ENCODE data around the gene MYOM1.

Gene MYOM1

DNA sequence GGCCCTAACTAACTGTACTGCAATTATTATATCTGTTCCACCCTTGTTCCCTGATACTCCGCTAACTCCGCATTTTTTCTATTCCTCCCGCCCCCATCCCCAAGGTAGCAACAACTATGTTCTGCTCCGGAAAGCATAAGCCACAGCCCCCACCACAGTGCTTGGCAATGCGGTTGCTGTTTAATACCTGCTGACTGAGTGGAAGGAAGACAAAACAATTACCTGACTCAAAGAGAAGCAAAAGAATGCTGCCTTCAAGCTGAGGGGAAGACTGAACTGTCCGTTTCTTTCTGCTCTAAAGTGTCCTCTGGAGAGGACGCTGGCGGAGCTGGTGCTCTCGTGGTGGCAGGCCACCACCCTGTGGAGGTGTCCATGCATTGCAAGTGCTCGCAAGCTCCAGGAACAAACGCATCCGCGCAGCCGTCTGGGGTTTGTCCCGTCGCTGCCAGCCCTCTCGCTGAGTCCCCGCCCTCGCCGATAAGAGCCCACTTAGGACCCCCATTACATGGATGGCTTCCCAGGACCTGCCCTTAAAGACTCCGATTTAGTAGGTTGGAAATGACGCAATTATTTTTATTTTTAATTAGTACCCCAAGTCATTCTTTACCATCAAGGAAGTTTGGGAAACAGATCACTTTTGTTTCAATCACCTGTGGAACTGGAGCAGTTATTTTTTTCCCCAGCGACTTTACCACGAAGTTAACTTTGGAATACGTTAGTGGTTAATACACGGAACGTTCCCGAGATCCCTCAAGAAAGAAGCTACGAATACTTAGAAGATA is 26.3 kb upstream of the MYOM1 start:
- H3K4me3 Mint-ChIP-seq: peak overlapping the region; percentile 88
- H3K9me3 Mint-ChIP-seq: peaks cover 12% of the 10 kb centered on the region
- H3K36me3 Mint-ChIP-seq (ENCODE audit: low read depth): peaks cover 38% of the 10 kb centered on the region
- peak; percentile 84 for DNase-seq (ENCODE audit: low spot score)
- peaks cover 2% of the 10 kb centered on the region for H3K27me3 Mint-ChIP-seq (ENCODE audit: low read depth)
- peaks cover 26% of the 10 kb centered on the region for H3K4me1 Mint-ChIP-seq (ENCODE audit: low read depth)
- H3K27ac Mint-ChIP-seq: peak overlapping the region; percentile 99

DNA sequence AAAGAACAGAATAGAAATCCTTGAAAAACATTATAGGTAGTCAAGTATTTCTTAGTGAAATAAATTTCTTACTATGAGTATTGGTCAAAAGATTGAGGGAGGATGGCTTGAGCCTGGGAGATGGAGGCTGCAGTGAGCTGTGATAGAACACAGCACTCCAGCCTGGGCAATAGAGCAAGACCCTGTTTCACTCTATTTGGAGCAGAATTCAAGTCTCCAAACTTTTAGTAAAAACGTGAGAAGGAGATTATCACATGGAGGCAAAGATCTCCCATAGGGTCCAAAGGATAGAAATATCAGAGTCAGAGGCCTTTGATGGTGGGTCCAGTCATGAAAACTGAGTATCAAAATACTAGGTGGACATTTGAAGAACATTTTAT is 25.4 kb upstream of the MYOM1 start:
- Mint-ChIP-seq H3K4me3 (peak overlapping the region; percentile 88), H3K27me3 (ENCODE audit: low read depth) (peaks cover 2% of the 10 kb centered on the region), H3K36me3 (ENCODE audit: low read depth) (peaks cover 39% of the 10 kb centered on the region), H3K27ac (peak overlapping the region; percentile 41), H3K4me1 (ENCODE audit: low read depth) (peaks cover 21% of the 10 kb centered on the region), H3K9me3 (peaks cover 21% of the 10 kb centered on the region)
- DNase-seq (ENCODE audit: low spot score): no peak

DNA sequence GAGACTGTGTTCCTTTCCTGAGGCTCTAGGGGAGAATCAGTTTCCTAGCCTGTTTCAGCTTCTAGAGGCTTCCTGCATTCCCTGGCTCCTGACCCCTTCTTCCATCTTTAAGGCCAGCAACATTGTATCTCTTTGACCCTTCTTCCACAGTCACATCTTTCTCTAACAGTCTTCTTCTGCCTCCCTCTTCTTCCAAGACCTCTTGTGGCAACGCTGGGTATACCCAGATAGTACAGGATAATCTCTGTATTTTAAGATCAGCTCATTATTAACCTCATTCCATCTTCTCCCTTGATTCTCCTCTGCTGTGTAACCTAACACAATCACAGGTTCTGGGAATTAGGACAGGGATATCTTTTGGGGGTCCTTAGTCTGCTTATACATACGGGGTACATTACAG is 19.0 kb upstream of the MYOM1 start:
- Mint-ChIP-seq H3K27ac (no peak overlapping the region), H3K9me3 (peaks cover 21% of the 10 kb centered on the region), H3K4me1 (ENCODE audit: low read depth) (peaks cover 1% of the 10 kb centered on the region), H3K36me3 (ENCODE audit: low read depth) (peaks cover 20% of the 10 kb centered on the region), H3K27me3 (ENCODE audit: low read depth) (no peaks in the 10 kb centered on the region), H3K4me3 (no peak overlapping the region)
- no peak for DNase-seq (ENCODE audit: low spot score)

DNA sequence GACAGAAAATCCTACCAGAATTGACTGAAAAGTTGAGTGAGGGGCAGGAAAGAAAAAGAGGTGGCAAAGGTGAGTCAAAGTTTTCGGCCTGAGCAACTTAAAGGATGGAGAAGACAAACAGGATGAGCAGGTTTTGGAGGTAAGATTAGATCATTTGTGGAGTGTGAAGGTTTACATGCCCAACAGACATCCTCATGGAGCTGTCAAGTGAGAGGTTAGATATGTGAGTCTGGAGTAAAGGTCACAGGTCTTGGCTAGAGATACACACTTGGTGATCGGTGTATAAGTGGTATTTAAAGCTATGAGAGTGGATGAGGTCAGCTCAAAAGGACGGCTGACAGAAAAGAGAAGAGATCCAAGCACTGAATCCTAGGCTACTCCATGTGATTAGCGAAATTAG is 16.7 kb upstream of the MYOM1 start:
- peaks cover 11% of the 10 kb centered on the region for H3K9me3 Mint-ChIP-seq
- H3K27ac Mint-ChIP-seq: no peak overlapping the region
- H3K4me3 Mint-ChIP-seq: no peak overlapping the region
- no peaks in the 10 kb centered on the region for H3K27me3 Mint-ChIP-seq (ENCODE audit: low read depth)
- H3K36me3 Mint-ChIP-seq (ENCODE audit: low read depth): peaks cover 11% of the 10 kb centered on the region
- H3K4me1 Mint-ChIP-seq (ENCODE audit: low read depth): peaks cover 1% of the 10 kb centered on the region
- no peak for DNase-seq (ENCODE audit: low spot score)

DNA sequence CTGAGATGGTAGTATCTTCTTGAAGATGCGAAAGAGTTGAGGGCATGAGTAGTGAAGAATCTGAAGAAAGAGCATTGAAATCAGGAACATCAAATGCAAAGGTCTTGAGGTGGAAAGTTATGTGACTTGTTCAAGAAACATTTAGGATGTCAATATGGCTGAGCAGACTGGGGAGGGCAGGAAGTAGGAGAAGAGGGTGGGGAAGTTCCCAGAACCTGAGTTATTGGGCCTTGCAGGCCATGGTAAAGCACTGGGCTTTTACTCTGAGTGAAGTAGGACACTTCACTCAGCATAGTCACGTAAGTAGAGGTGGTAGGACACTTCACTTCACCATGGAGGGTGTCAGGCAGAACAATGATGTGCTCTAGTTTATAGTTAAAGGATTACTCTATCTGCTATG is 16.1 kb upstream of the MYOM1 start:
- Mint-ChIP-seq H3K27me3 (ENCODE audit: low read depth) (no peaks in the 10 kb centered on the region), H3K9me3 (peaks cover 7% of the 10 kb centered on the region), H3K4me3 (no peak overlapping the region), H3K4me1 (ENCODE audit: low read depth) (peaks cover 1% of the 10 kb centered on the region), H3K36me3 (ENCODE audit: low read depth) (peaks cover 7% of the 10 kb centered on the region), H3K27ac (no peak overlapping the region)
- DNase-seq (ENCODE audit: low spot score): no peak

DNA sequence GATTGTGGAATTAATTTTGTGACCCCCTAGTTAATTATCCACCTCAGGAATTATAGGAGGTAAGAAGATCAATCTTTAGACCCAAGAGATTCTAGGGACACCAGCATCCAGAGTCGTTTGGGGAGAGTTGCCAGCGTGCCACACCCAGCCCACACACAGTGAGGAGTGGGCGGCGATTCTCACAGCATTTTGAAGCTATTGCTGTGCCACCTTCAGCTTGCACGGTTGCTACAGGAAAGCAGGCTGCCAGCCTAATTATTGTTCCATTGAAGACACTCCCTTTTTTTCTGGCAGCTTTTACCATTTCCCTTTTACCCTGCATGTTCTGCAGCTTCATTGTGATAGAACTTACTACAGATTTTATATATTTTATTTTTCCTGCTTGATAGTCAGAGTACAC is 14.7 kb upstream of the MYOM1 start:
- H3K27ac Mint-ChIP-seq: no peak overlapping the region
- H3K4me3 Mint-ChIP-seq: no peak overlapping the region
- no peaks in the 10 kb centered on the region for H3K27me3 Mint-ChIP-seq (ENCODE audit: low read depth)
- peaks cover 1% of the 10 kb centered on the region for H3K4me1 Mint-ChIP-seq (ENCODE audit: low read depth)
- peaks cover 2% of the 10 kb centered on the region for H3K36me3 Mint-ChIP-seq (ENCODE audit: low read depth)
- DNase-seq (ENCODE audit: low spot score): no peak
- no peaks in the 10 kb centered on the region for H3K9me3 Mint-ChIP-seq

DNA sequence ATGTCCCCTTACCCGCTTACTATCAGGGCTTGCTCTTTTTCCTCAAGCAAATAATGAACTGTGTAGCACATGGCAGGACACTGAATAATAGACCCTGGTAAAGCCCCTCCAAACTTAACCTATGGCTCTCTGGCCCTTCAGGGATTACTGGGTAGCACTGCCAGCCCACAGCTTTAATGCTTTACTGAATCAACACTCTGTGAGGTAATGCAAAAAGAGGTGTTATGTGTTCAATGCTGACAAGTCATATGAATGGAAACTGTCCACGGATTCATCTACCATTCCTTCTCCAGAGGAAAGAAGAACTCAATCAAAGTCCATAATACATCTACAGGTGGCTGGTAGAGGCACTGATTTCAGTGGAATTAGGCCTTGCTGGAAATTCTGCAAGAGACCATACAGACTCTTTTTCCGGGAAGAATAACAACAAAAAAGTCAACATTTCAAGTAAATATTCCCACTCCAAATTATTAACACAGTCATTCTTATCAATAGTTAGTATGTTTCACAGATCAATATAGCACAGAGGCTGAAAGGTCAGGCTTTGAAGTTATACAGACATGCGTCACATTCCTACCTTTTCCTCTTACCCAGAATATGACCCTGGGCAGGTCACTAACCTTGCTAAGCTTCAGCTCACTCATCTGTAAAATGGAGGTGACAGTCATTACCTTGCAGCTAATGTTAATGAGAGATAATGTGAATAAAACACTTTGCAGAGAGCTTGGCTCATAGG is 13.8 kb upstream of the MYOM1 start:
- DNase-seq (ENCODE audit: low spot score): no peak
- H3K4me1 Mint-ChIP-seq (ENCODE audit: low read depth): peaks cover 2% of the 10 kb centered on the region

DNA sequence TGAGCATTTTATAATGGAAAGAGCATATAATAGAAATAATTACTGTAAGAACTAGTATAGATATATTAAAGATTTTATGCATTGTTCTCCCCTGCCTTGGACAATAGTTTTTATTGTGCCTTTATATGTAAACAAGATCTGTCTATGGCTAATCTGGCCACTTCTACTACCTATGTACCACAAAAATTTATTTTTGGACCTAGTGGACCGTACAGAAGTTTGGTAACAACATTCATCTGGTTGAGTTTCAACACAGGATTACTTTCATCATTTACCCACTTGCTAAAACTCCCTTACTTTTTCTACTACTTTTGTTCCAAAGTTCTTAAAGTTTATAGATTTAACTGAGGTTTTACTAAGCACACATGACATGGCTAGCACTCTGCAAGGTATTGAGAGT is 13.2 kb upstream of the MYOM1 start:
- Mint-ChIP-seq H3K4me1 (ENCODE audit: low read depth) (peaks cover 3% of the 10 kb centered on the region), H3K27me3 (ENCODE audit: low read depth) (peaks cover 3% of the 10 kb centered on the region), H3K9me3 (no peaks in the 10 kb centered on the region), H3K4me3 (no peak overlapping the region), H3K27ac (no peak overlapping the region), H3K36me3 (ENCODE audit: low read depth) (no peaks in the 10 kb centered on the region)
- no peak for DNase-seq (ENCODE audit: low spot score)

More for the DNA sequence above, 13.8 kb upstream of the MYOM1 start:
- no peaks in the 10 kb centered on the region for H3K36me3 Mint-ChIP-seq (ENCODE audit: low read depth)
- H3K27ac Mint-ChIP-seq: no peak overlapping the region
- H3K27me3 Mint-ChIP-seq (ENCODE audit: low read depth): peaks cover under 1% of the 10 kb centered on the region
- no peaks in the 10 kb centered on the region for H3K9me3 Mint-ChIP-seq
- no peak overlapping the region for H3K4me3 Mint-ChIP-seq

DNA sequence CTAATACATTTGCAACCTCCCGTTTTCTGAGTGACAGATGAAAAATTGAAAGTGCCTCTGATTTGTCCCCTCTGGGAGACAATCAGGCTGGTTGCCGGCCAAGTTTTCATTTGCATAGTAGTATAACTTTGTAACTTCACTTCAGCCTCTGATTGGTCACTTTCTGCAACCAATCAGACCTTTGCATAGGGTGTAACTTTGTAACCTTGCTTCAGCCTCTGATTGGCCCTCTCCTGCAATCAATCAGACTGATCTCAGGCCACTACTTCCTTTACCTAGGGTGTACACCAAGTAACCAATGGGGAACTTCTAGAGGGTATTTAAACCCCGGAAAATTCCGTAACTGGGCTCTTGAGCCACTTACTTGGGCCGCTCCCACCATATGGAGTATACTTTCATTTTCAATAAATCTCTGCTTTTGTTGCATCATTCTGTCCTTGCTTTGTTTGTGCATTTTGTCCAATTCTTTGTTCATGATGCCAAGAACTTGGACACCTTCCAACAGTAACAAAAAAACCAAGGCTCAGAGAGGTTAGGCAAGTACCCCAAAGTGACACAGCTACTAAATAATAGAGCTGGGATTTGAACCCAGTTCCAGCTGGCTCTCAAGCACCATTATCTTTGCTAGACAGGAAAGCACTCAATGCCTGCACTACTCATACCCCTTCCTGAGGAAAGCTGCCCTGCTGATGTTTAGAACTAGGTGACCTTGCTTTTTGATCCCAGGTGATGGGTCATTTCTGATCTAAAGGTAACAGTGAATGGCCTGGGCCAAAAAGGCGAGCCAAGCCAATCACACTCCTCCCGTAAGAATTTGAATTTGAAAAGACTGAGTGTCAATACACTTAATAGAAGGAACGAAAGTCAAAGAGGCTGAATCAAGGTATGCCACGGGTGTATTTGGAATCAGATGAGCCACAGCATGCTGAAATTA is 10.9 kb upstream of the MYOM1 start:
- DNase-seq (ENCODE audit: low spot score): no peak
- Mint-ChIP-seq H3K36me3 (ENCODE audit: low read depth) (no peaks in the 10 kb centered on the region), H3K27me3 (ENCODE audit: low read depth) (peaks cover 11% of the 10 kb centered on the region), H3K27ac (no peak overlapping the region), H3K4me1 (ENCODE audit: low read depth) (peaks cover 3% of the 10 kb centered on the region), H3K4me3 (no peak overlapping the region), H3K9me3 (no peaks in the 10 kb centered on the region)

DNA sequence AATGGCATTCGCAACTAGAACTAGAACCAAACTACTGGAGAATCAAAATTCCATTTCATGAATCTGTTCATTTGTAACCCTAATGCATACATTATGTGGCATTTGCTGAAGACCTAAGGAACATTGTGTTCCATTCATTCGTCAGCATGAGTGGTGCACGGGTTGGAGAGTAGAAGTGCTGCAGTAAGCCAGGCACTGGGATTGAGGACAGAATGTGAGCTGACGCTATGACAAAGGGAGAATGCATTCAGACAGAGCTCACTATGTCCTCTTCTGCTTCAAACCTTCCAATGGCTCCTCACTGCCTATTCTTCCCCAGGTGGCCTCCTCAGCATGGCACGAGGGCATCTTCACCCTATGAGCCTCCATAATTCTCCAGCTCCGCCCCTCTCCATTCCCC is 6.3 kb upstream of the MYOM1 start:
- no peak for DNase-seq (ENCODE audit: low spot score)
- no peak overlapping the region for H3K4me3 Mint-ChIP-seq
- H3K27me3 Mint-ChIP-seq (ENCODE audit: low read depth): peaks cover 25% of the 10 kb centered on the region
- H3K4me1 Mint-ChIP-seq (ENCODE audit: low read depth): peaks cover 12% of the 10 kb centered on the region
- no peaks in the 10 kb centered on the region for H3K36me3 Mint-ChIP-seq (ENCODE audit: low read depth)
- no peaks in the 10 kb centered on the region for H3K9me3 Mint-ChIP-seq
- no peak overlapping the region for H3K27ac Mint-ChIP-seq

DNA sequence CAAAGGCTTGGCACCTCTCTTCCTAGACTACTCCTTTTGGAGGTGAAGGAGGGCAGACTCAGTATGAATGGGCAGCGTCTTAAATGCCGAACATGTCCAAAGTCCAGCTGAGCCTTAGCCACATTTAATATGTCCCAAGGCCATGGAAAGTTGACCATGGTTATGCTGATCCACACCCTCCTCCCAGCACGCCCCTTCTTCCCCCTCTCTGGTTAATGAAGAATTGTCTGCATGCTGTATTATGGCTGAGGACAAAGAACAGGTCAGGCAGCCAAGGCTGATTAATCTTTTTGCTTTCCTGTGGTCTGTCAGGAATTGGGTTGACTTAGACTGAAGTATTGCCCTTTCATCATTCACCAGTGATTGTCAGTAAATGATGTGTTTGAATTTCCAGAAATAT is 5.8 kb upstream of the MYOM1 start:
- Mint-ChIP-seq H3K4me3 (no peak overlapping the region), H3K36me3 (ENCODE audit: low read depth) (no peaks in the 10 kb centered on the region), H3K27me3 (ENCODE audit: low read depth) (peaks cover 30% of the 10 kb centered on the region), H3K4me1 (ENCODE audit: low read depth) (peaks cover 12% of the 10 kb centered on the region), H3K27ac (no peak overlapping the region), H3K9me3 (no peaks in the 10 kb centered on the region)
- DNase-seq (ENCODE audit: low spot score): no peak

DNA sequence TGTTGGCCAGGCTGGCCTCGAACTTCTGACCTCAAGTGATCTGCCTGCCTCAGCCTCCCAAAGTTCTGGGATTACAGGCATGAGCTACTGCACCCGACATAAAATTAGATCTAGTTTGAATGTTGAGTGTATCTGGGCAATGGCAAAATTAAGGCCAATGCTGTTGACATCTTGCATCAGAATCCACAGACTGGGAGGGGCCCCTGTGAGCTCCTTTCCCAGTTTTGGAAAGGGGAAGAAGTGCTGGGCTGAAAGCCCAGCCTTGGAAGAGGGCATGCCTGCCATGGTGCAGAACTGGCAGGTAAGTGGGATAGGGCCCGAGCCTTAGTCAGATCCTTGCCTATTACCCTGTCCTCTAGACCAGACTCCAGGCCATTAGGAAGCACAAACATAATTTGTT is 4.5 kb upstream of the MYOM1 start:
- Mint-ChIP-seq H3K4me3 (no peak overlapping the region), H3K4me1 (ENCODE audit: low read depth) (peaks cover 12% of the 10 kb centered on the region), H3K9me3 (no peaks in the 10 kb centered on the region), H3K27me3 (ENCODE audit: low read depth) (peaks cover 39% of the 10 kb centered on the region), H3K36me3 (ENCODE audit: low read depth) (no peaks in the 10 kb centered on the region), H3K27ac (no peak overlapping the region)
- DNase-seq (ENCODE audit: low spot score): no peak

DNA sequence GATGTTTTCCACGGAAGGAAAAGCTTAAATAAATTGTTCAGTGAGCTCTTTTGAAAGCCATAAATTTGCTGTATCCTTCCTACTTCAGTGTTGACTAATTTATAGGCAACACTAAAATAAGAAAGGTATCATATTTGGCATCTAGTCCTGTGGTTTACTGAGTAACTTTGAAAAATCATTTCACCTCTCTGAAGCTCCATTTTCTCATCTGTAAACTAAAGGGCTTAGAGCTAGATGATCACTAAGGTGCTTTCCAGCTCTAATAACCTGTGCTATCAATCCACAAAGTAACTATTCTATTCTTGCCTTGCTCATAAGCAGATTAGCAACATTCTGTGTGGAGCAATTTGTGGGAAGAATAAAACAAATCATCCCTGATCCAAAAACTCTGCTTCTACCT is 3.6 kb upstream of the MYOM1 start:
- H3K9me3 Mint-ChIP-seq: no peaks in the 10 kb centered on the region
- H3K36me3 Mint-ChIP-seq (ENCODE audit: low read depth): no peaks in the 10 kb centered on the region
- H3K27me3 Mint-ChIP-seq (ENCODE audit: low read depth): peaks cover 40% of the 10 kb centered on the region
- no peak for DNase-seq (ENCODE audit: low spot score)
- peaks cover 8% of the 10 kb centered on the region for H3K4me1 Mint-ChIP-seq (ENCODE audit: low read depth)
- H3K27ac Mint-ChIP-seq: no peak overlapping the region
- no peak overlapping the region for H3K4me3 Mint-ChIP-seq

DNA sequence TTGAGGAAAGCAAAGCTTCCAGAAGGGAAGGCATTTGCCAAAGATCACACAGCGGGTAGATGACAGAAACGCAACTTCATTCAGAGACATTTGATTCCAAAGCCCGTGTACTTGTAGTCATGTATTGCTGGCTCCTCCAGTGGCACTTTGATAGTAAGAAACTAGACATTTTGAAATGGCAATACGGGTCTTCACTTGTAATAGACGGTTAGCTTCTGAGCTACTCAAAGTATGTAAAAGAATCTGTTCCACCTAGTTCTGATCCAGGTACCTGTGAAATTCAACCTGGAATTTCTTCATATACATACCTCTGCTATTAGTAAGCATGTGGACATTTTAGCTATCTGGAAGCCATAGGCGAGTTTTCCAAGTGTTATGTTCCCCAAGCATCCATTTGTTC is 1.7 kb upstream of the MYOM1 start:
- H3K36me3 Mint-ChIP-seq (ENCODE audit: low read depth): no peaks in the 10 kb centered on the region
- peaks cover 8% of the 10 kb centered on the region for H3K4me1 Mint-ChIP-seq (ENCODE audit: low read depth)
- DNase-seq (ENCODE audit: low spot score): no peak
- H3K9me3 Mint-ChIP-seq: no peaks in the 10 kb centered on the region
- H3K27me3 Mint-ChIP-seq (ENCODE audit: low read depth): peaks cover 35% of the 10 kb centered on the region
- H3K4me3 Mint-ChIP-seq: no peak overlapping the region
- no peak overlapping the region for H3K27ac Mint-ChIP-seq
